GM12801 (cell line): ENCODE data around the gene CIROP.

Source experiments
- TF ChIP-seq, protein P1 (sequence below): IDR thresholded peaks from one replicate; pipeline ENCODE4 v1.5.1; 2011; ENCODE audit warnings: control low read depth; ENCODE audit not compliant: insufficient read length; ENCODE audit errors: extremely low read depth

Gene CIROP

GRCh38 chr14:23071921-23072539 lies 32.8 kb downstream of the CIROP start:
- TF ChIP-seq, protein P1, sequence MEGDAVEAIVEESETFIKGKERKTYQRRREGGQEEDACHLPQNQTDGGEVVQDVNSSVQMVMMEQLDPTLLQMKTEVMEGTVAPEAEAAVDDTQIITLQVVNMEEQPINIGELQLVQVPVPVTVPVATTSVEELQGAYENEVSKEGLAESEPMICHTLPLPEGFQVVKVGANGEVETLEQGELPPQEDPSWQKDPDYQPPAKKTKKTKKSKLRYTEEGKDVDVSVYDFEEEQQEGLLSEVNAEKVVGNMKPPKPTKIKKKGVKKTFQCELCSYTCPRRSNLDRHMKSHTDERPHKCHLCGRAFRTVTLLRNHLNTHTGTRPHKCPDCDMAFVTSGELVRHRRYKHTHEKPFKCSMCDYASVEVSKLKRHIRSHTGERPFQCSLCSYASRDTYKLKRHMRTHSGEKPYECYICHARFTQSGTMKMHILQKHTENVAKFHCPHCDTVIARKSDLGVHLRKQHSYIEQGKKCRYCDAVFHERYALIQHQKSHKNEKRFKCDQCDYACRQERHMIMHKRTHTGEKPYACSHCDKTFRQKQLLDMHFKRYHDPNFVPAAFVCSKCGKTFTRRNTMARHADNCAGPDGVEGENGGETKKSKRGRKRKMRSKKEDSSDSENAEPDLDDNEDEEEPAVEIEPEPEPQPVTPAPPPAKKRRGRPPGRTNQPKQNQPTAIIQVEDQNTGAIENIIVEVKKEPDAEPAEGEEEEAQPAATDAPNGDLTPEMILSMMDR, result no peak

DNA sequence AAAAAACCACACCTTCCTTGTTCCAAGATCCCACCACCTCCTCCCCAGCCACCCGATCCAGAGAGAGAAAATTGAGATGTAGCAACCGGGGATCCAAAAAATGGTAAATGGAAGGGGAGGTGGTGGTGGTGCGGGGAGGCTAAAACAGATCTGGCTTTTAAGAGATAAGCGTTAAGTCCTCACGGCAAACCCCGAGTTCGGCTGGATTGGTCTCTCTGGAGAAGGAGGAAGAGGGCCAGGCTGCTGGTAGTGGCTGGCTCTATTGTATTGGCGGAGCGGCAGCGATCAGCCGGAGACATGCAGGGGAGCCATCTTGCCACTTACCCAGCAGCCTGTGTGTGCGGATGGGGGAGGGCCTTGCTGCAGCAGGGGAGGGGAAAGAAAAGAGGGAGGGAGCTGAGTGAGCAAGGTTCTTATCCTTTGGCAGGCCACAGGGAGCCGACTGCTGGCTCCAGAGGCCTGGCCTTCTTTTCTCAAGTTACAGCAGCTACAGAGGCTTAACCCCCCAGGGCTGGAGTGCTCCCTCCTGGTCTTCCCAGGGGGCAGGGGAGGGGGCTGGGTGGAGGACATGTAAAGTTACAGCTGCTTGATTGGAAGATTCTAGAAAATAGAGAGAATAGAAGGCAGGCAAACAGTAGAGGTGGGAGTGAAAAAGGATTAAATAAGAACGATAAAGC lies 33.4 kb downstream of the CIROP start:
- TF ChIP-seq, protein P1, result no peak

- TF ChIP-seq, protein P1, result no peak
These were observed 34.3 kb downstream of the CIROP start for GRCh38 chr14:23070262-23071129.

DNA sequence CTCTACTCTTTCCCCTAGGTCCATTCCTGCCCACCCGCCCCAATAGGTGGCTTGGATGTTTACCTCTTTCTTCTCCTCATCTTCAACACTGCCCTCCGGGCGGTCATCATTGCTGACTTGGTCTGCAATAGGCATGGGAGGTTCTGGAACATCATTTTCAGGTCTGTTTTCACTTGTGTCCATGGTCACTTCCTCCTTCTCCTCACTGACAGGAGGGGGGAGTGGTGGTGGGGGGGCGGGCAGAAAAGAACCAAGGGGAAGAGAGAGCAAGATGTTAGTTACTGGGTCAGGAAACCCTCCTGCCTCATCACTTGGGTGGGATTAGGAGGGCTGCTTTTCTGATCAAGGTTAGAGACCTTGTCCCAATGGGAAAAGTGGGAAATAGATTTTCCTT lies 35.4 kb downstream of the CIROP start:
- TF ChIP-seq, protein P1, result no peak

- TF ChIP-seq, protein P1, result peak; percentile 95
These were observed 35.9 kb downstream of the CIROP start for GRCh38 chr14:23068789-23069412.

DNA sequence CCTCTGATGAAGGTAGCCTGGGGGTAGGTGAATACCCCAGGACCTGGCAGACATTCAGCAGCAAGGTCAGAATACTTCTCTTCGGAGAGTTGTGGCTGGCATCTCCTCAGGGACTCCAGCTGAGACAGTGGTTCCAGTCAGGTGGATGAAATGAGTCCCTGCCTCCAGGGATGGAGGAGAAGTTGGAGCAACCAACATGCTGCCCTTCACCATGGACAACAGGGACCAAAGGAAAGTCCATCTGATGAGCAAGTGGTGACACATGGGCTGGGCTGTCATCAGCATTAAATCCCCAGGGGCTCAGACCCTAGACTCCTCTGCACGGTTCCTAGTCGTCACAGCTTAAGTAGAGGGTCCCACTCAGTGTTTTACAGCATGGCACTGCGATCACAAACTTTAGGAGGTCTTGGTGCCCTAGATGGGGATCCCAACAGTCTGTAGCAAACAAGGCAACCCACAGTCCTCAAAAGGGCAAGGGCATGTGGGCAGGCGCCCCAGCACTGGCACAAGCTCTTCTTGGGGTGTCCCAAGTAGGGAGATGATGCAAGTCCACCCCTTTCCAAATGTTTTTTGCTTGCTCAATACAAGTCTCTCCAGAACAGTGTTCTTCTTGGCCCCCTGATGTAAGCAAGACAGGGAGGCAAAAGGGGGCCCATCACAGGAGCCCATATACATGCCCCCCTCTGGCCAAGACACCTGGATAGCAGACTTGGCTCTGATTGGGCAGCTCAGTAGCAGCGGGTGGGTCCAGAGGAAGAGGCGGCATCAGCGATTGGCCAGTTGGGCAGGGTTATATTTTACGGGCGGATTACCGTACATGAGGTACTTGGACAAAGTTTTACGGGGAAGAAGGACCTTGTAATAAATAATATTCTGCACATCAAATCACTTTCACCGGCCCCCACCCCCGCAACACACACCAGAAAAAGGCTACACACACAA lies 36.7 kb downstream of the CIROP start:
- TF ChIP-seq, protein P1, result no peak
